Measurements from ENCODE around the gene HECW1. TPM values are rescaled to one million over a fixed set of nuclear protein-coding genes. Genes with fewer than 3 reads are reported as not detected.
"Not testable (repeated sequence)": the region's sequence is repeated elsewhere in the genome, so short reads cannot be mapped to it uniquely, and the experiment has no call there.

Gene HECW1
- total RNA-seq, 1 donor from 2014 or later, result not detected

- DNase-seq (ENCODE audit: low read depth), result no peak
- no peak for TF ChIP-seq CTCF (conservative IDR thresholded peaks at IDR 0.05; ENCODE audit: low read depth, low read length)
- no peak overlapping the region for H3K4me3 ChIP-seq (ENCODE audit: low read depth, low read length)
Measured at GRCh38 chr7:43211693-43212092, 99.2 kb downstream of the HECW1 start.

- TF ChIP-seq CTCF (conservative IDR thresholded peaks at IDR 0.05; ENCODE audit: low read depth, low read length), result no peak
- DNase-seq (ENCODE audit: low read depth), result no peak
- H3K4me3 ChIP-seq (ENCODE audit: low read depth, low read length), result no peak overlapping the region
Measured at GRCh38 chr7:43212921-43213320, 100.5 kb downstream of the HECW1 start.

GRCh38 chr7:43215061-43215460 lies 102.6 kb downstream of the HECW1 start:
- no peak overlapping the region for H3K4me3 ChIP-seq (ENCODE audit: low read depth, low read length)
- DNase-seq (ENCODE audit: low read depth), result no peak
- TF ChIP-seq CTCF (conservative IDR thresholded peaks at IDR 0.05; ENCODE audit: low read depth, low read length), result no peak

- TF ChIP-seq CTCF (conservative IDR thresholded peaks at IDR 0.05; ENCODE audit: low read depth, low read length), result no peak
- no peak overlapping the region for H3K4me3 ChIP-seq (ENCODE audit: low read depth, low read length)
- no peak for DNase-seq (ENCODE audit: low read depth)
Measured at GRCh38 chr7:43217055-43217454, 104.6 kb downstream of the HECW1 start.

GRCh38 chr7:43218901-43219300 lies 106.5 kb downstream of the HECW1 start:
- not testable (repeated sequence) for DNase-seq (ENCODE audit: low read depth); H3K4me3 ChIP-seq (ENCODE audit: low read depth, low read length)

- no peak for TF ChIP-seq CTCF (conservative IDR thresholded peaks at IDR 0.05; ENCODE audit: low read depth, low read length)
- DNase-seq (ENCODE audit: low read depth), result no peak
- no peak overlapping the region for H3K4me3 ChIP-seq (ENCODE audit: low read depth, low read length)
Measured at GRCh38 chr7:43220250-43220649, 107.8 kb downstream of the HECW1 start.

GRCh38 chr7:43220742-43221141 lies 108.3 kb downstream of the HECW1 start:
- DNase-seq (ENCODE audit: low read depth), result no peak
- no peak overlapping the region for H3K4me3 ChIP-seq (ENCODE audit: low read depth, low read length)
- no peak for TF ChIP-seq CTCF (conservative IDR thresholded peaks at IDR 0.05; ENCODE audit: low read depth, low read length)

- TF ChIP-seq CTCF (conservative IDR thresholded peaks at IDR 0.05; ENCODE audit: low read depth, low read length), result no peak
- no peak overlapping the region for H3K4me3 ChIP-seq (ENCODE audit: low read depth, low read length)
- DNase-seq (ENCODE audit: low read depth), result no peak
Measured at GRCh38 chr7:43229801-43230200, 117.4 kb downstream of the HECW1 start.

Data from epithelial cell of proximal tubule (primary cell).